GM18499 (cell line): ENCODE data around the gene TCP10L.

Source experiments
- ATAC-seq: cut with Tn5 transposase; IDR thresholded peaks from one replicate; pipeline ENCODE4 v1.9.1; 2021; ENCODE audit warnings: moderate number of reproducible peaks; ENCODE audit not compliant: insufficient read depth, unreplicated experiment

The TCP10L gene

GRCh38 chr21:32525282-32525681 is 60.0 kb downstream of the TCP10L start:
- ATAC-seq = no peak

DNA sequence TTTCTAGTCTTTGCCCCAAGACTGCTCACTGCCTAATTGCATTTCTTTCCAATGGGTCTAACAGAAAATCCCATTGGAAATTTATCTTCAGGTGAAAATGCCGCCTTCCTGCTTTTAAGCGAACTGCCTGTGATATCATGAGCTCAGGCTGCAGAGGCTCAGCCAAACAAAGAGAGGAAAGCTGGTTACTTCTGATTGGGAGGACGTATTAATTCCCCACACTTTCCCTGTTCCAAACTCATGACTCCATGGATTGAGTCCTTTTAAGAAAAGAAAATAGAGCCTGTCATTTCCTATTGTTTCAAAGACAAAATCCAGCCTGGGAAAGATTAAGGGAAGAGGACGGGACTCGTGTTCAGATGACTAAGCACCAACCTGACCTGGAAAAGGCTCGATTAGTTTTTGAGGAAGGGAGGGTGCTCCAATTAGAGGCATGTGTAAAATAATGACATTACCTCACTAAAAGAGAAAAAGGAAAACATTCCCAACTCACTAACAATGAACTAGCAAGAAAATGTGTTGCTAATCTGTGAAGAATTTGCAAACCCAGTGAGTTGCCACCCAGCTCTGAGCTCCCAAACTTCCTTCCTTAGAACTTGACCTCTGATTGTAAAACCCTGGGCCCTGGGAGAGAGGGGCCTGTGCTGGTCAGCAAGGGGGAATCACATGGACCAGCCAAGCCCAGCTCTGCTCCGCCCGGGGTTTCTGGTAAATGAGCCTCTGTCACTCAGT is 61.2 kb downstream of the TCP10L start:
- no peak for ATAC-seq
